Astrocyte of the cerebellum (primary cell): ENCODE measurements around the gene TAF1L.
A peak's percentile ranks its signal among the peaks of the same experiment; 100 is the strongest.
"Not testable (repeated sequence)": the region's sequence is repeated elsewhere in the genome, so short reads cannot be mapped to it uniquely, and the experiment has no call there.

ENCODE experiments used
- DNase-seq: peaks from one replicate; pipeline ENCODE4 v3.0.0-alpha.2; 2011; ENCODE audit warnings: low read depth
- H3K4me3 ChIP-seq: 2 replicates; pipeline ENCODE4 v1.5.1; 2011; ENCODE audit warnings: mild to moderate bottlenecking, low read depth, low read length, moderate library complexity
- in situ Hi-C: cut with HindIII; loops from 2 replicates; pipeline ENCODE4 v1.10.0; 2017; ENCODE audit warnings: low sequenced_read_pairs
- TF ChIP-seq, protein P1 (sequence below): IDR thresholded peaks from 2 replicates; pipeline ENCODE4 v1.5.1; 2012; ENCODE audit warnings: low read length, low read depth, moderate library complexity, mild to moderate bottlenecking; ENCODE audit errors: missing control alignments

TAF1L gene

DNA sequence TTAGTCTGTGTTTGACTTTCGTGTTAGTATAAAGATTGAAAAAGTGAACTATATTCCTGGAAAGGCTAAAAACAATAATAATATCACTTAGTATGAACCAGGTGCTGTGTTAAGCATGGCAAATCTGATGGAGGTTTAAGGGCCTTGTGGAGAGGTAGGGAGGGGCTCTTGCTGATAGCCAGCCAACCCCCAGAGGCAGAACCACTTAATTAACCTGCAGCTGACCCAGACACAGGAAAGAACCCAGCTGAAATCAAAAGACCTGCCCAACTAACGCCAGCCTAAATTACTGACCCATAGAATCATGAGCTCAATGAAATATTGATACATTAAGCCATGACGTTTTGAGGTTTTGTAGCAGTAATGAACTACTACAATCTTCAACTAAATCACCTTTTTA lies 28.3 kb upstream of the TAF1L start:
- H3K4me3 ChIP-seq: no peak overlapping the region
- in situ Hi-C loops: no loop called here
- TF ChIP-seq, protein P1, sequence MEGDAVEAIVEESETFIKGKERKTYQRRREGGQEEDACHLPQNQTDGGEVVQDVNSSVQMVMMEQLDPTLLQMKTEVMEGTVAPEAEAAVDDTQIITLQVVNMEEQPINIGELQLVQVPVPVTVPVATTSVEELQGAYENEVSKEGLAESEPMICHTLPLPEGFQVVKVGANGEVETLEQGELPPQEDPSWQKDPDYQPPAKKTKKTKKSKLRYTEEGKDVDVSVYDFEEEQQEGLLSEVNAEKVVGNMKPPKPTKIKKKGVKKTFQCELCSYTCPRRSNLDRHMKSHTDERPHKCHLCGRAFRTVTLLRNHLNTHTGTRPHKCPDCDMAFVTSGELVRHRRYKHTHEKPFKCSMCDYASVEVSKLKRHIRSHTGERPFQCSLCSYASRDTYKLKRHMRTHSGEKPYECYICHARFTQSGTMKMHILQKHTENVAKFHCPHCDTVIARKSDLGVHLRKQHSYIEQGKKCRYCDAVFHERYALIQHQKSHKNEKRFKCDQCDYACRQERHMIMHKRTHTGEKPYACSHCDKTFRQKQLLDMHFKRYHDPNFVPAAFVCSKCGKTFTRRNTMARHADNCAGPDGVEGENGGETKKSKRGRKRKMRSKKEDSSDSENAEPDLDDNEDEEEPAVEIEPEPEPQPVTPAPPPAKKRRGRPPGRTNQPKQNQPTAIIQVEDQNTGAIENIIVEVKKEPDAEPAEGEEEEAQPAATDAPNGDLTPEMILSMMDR: no peak
- DNase-seq: no peak

DNA sequence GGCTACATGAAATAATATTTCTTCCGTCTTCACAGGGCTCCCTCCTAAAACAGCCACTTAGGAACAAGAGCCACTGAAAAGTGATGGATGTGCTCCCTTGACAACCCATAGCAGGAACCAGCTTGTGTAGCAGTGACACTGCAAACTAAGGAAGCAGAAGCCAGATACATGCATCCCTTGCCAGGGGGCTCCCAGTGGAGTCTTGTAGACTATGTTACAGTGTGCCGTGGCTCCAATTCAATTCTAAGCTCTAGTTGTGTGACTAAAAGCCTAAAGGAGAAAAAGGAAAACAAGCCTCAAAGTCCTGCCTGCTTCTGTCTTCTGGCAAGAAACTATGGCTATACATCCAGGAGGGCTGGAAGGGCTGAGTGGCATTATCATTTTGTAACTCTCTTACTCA lies 12.2 kb upstream of the TAF1L start:
- in situ Hi-C loops: no loop called here
- TF ChIP-seq, protein P1: no peak
- no peak overlapping the region for H3K4me3 ChIP-seq
- no peak for DNase-seq

DNA sequence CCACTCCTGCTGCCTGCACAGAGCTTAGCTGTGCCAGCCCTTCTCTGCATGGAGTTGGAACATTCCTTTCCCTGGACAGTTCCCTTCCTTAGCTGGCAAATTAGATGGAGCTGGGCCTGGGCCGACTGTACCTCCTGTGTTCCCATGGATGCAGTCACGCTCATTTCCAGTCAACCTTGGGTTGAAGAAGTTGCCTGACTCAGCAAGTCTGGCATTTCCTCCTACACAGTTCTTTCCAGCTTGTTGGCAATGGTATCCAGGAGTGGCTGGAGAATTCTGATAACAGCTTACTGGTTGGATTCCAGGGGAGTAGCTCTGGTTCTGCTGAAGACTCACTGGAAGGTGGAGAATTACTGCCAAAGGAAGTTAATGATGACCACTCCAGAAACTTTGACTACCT lies 9.2 kb upstream of the TAF1L start:
- in situ Hi-C loops: no loop called here
- peak; percentile 98 for DNase-seq
- TF ChIP-seq, protein P1: no peak
- no peak overlapping the region for H3K4me3 ChIP-seq

DNA sequence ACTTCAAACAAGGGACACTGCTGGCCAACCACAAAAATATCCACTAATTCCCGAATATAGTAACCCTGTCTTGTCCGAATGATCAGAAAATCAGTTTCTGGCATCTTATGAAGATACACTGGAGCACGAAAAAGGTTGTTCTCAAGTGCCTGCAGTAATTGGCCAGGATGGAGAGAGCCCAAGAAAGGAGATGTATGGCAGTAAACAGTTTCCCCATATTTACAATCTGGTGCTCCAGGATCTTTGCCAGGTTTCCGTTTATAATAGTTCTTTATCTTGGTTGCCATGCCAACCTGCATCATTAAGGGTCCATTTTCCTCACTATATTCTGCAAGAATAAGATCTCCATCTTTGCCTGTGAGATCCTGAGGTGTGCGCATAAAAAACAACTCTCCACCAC lies 2.3 kb downstream of the TAF1L start:
- in situ Hi-C loops, DNase-seq, H3K4me3 ChIP-seq: not testable (repeated sequence)

DNA sequence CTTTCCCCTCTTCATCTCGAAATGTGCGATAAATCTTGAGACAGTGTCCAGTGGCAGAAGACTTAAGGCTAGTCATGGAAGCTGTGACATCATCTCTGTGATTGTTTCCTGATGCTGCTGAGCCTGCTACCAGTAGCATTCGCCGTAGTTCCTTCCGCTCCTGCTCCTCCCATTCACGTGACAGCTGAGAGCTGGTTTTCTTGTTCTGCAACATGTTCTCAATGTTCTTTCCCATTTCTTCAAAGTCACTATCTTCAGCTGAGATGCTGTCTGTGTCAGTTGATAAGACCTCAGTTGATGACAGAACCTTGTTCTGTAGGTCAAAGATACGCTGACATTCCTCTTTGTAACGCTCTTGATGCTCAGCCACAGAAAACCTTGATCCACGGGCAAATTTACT lies 3.5 kb downstream of the TAF1L start:
- no peak for DNase-seq
- no peak overlapping the region for H3K4me3 ChIP-seq
- in situ Hi-C loops: no loop called here
- TF ChIP-seq, protein P1: no peak

DNA sequence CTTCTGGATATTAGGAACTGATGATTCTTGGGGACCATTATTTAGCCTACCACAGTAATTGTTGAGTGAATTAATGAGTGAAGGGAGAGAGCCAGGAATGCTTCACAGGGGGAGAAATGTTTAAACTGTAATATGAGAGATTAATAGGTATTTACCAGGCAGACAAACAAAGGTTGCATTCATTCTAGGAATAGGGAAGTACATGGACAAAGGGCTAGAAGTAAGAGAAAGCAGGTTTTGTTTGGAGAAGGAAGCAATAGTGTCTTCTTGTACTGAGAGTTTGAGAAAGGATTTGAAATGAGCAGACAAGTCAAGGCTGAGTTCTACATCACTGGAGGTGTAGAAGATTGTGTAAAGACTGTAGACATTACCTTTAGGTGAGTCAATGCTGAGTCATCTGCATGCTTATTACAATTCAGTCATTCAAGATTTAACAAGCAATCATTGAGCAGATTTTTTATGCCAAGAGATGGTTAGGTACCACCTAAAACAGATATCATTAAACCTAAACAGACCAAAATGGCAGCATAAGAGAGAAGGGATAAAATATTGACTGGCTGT lies 8.0 kb downstream of the TAF1L start:
- in situ Hi-C loops: no loop called here
- TF ChIP-seq, protein P1: no peak
- H3K4me3 ChIP-seq: no peak overlapping the region
- DNase-seq: no peak

DNA sequence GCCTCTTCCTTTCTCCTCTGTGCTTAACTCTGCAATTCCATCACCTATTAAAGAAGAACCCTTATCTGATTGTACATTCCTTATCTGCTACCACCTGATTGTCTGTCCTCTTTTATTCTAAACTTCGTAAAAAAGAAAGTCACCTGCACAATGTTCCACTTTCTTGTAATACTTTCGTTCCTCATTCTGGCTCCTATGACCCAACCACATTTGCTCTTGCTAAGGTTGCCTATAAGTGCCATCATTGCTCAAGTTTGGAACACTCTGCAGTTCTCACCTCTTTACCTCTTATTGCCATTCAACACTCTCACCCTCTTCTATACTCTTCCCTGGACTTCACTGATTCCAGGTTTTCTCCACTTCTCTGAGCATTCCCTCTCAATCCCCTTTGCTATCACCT lies 10.1 kb downstream of the TAF1L start:
- H3K4me3 ChIP-seq: no peak overlapping the region
- in situ Hi-C loops: no loop called here
- TF ChIP-seq, protein P1: no peak
- no peak for DNase-seq
